K562 (cell line): ENCODE measurements around the gene MLX. TPM values are rescaled to one million over a fixed set of nuclear protein-coding genes. Genes with fewer than 3 reads are reported as not detected.

Experiments
- ATAC-seq: fragments of 200-7000 bp; cut with Tn5 transposase; 3 replicates; pipeline ENCODE4 v1.9.1; 2020; ENCODE audit warnings: moderate library complexity
- BruUV-seq: library from RNA; stranded (reverse); fragments of 400-500 nt; replicated peaks from 2 replicates; lab custom pipeline; 2021; lab: Mats Ljungman, UMichigan
- CTCF ChIA-PET: fragments of 300-600 bp; formaldehyde crosslinking; extraction: SDS; loops from one replicate; lab custom pipeline; 2021; ENCODE audit warnings: low intra/inter-chr PET ratio; lab: Yijun Ruan, JAX
- POLR2A ChIA-PET: fragments of 300-600, 350-650 bp; sonication (Branson Sonifier 250); formaldehyde crosslinking; extraction: SDS; loops from one replicate; lab custom pipeline; 2021; ENCODE audit warnings: antibody characterized with exemption, inconsistent platforms; lab: Yijun Ruan, JAX
- DNase-seq, 4 experiments: peaks; one replicate each; pipeline versions ENCODE4 v3.0.0 to v3.0.0-alpha.2; 2011 to 2018; ENCODE audit warnings: low spot score in 3 of 4, mixed read lengths in 3 of 4; ENCODE audit errors: extremely low read depth in 1 of 4
- FAIRE-seq: peaks from 2 replicates; lab custom pipeline; 2011; peaks lifted over from hg19 to GRCh38; lab: Jason Lieb, UNC
- H2AFZ ChIP-seq: 2 replicates; pipeline ENCODE4 v1.6.0; 2011; ENCODE audit warnings: low read depth, low read length, control low read depth, inconsistent platforms
- H3K27ac ChIP-seq: fragments of 200-600 bp; 3 replicates; pipeline ENCODE4 v1.8.0; 2011; ENCODE audit warnings: low read depth, mild to moderate bottlenecking, control low read depth, inconsistent platforms, low read length, moderate library complexity, mixed read lengths; ENCODE audit errors: extremely low read depth
- H3K27me3 ChIP-seq, 2 experiments: fragments of 300-600 bp in 1 of 2; 2 replicates in 1 of 2; 3 replicates in 1 of 2; pipeline versions ENCODE4 v1.6.0 to v1.8.0; 2011; ENCODE audit warnings: inconsistent platforms in 2 of 2, low read length in 2 of 2, mild to moderate bottlenecking in 1 of 2, mixed read lengths in 1 of 2, moderate library complexity in 1 of 2; ENCODE audit not compliant: control insufficient read depth in 2 of 2, insufficient read depth in 2 of 2
- H3K36me3 ChIP-seq: fragments of 300-600 bp; 3 replicates; pipeline ENCODE4 v1.8.0; 2011; ENCODE audit warnings: mild to moderate bottlenecking, low read length, inconsistent platforms; ENCODE audit not compliant: control insufficient read depth, insufficient read depth
- H3K4me1 ChIP-seq, 2 experiments: fragments of 200-600 bp in 1 of 2; replicated peaks in 1 of 2; 2 replicates in 1 of 2; 3 replicates in 1 of 2; pipeline versions ENCODE4 v1.5.1 to v1.8.0; 2011; ENCODE audit warnings: inconsistent platforms in 2 of 2, low read length in 2 of 2, mild to moderate bottlenecking in 1 of 2, mixed read lengths in 1 of 2, moderate library complexity in 1 of 2; ENCODE audit not compliant: control insufficient read depth in 2 of 2, insufficient read depth in 2 of 2
- H3K4me2 ChIP-seq: 2 replicates; pipeline ENCODE4 v1.6.1; 2011; ENCODE audit warnings: low read length, control low read depth, inconsistent platforms, mixed read lengths; ENCODE audit not compliant: insufficient read depth
- H3K4me3 ChIP-seq: fragments of 200-600 bp; sonication (generic), shearing (Covaris generic); 2 replicates; pipeline ENCODE4 v1.5.1; 2016; ENCODE audit warnings: control low read depth, inconsistent platforms
- H3K79me2 ChIP-seq: fragments of 200-600 bp; 3 replicates; pipeline ENCODE4 v1.8.0; 2011; ENCODE audit warnings: low read length, inconsistent platforms; ENCODE audit not compliant: control insufficient read depth, insufficient read depth
- H3K9ac ChIP-seq, 2 experiments: 2 replicates each; pipeline versions ENCODE4 v1.6.0 to v1.6.1; 2011; ENCODE audit warnings: low read depth in 2 of 2, low read length in 2 of 2, control low read depth in 1 of 2, inconsistent platforms in 1 of 2, mild to moderate bottlenecking in 1 of 2, mixed read lengths in 1 of 2; ENCODE audit not compliant: insufficient read depth in 1 of 2
- H3K9me1 ChIP-seq: one replicate; pipeline ENCODE4 v1.6.0; 2011; ENCODE audit warnings: inconsistent platforms, mild to moderate bottlenecking, low read length, moderate library complexity; ENCODE audit not compliant: control insufficient read depth, insufficient read depth
- H3K9me3 ChIP-seq: replicated peaks from 2 replicates; pipeline ENCODE4 v1.5.1; 2011; ENCODE audit warnings: low read depth, low read length, inconsistent platforms; ENCODE audit not compliant: control insufficient read depth, insufficient read depth
- H4K20me1 ChIP-seq: replicated peaks from 2 replicates; pipeline ENCODE4 v1.6.1; 2011; ENCODE audit warnings: low read length, inconsistent platforms, mixed read lengths; ENCODE audit not compliant: control insufficient read depth, insufficient read depth
- CSDE1 ChIP-seq, 2 experiments: fragments of 450-650 bp; IDR thresholded peaks; 2 replicates each; pipeline ENCODE4 v1.6.1; 2016; ENCODE audit warnings: mild to moderate bottlenecking in 1 of 2
- POLR2AphosphoS5 ChIP-seq: IDR thresholded peaks from 2 replicates; pipeline ENCODE4 v1.6.1; 2011; ENCODE audit warnings: mild to moderate bottlenecking, low read depth, low read length, moderate library complexity; ENCODE audit not compliant: control insufficient read depth, insufficient read depth
- POLR2G ChIP-seq: fragments of 200-400 bp; formaldehyde crosslinking; IDR thresholded peaks from 2 replicates; pipeline ENCODE4 v1.6.1; 2017; ENCODE audit warnings: low read depth, mild to moderate bottlenecking, antibody characterized with exemption, low read length, moderate library complexity
- RBFOX2 ChIP-seq: fragments of 200-400 bp; formaldehyde crosslinking; IDR thresholded peaks from 2 replicates; pipeline ENCODE4 v1.6.1; 2017; ENCODE audit warnings: low read depth, mild to moderate bottlenecking, low read length, moderate library complexity
- SUPT5H ChIP-seq: fragments of 450-650 bp; IDR thresholded peaks from 2 replicates; pipeline ENCODE4 v1.6.1; 2016
- ZNF212 ChIP-seq: fragments of 450-650 bp; formaldehyde crosslinking; IDR thresholded peaks from 2 replicates; pipeline ENCODE4 v1.4.0; 2020; ENCODE audit warnings: mild to moderate bottlenecking
- WGBS: fragments of 100-300 bp; shearing (Covaris generic); methylation state at CpG from one replicate; pipeline ENCODE4 v1.1.6; 2016; ENCODE audit warnings: low coverage, mixed read lengths; ENCODE audit not compliant: insufficient coverage; ENCODE audit errors: missing lambda C conversion rate; 5-methylcytosine and 5-hydroxymethylcytosine counted together
- in situ Hi-C: fragments of 300-500 bp; cut with MboI; formaldehyde crosslinking; loops from 4 replicates; pipeline ENCODE4 v1.15.0; 2018; ENCODE audit warnings: inconsistent platforms, mixed read lengths
- intact Hi-C: fragments of 100-400 bp; cut with micrococcal nuclease; formaldehyde crosslinking; loops from 2 replicates; pipeline ENCODE4 v1.14.2; 2022
- polyA plus RNA-seq, 8 experiments: library from polyadenylated mRNA; depleted of rRNA in 4 of 8; stranded (reverse) in 5 of 8; unstranded in 3 of 8; fragments of >200 nt; fragmentation: Nextera tagmentation in 2 of 8; fragmentation: Illumina TruSeq in 1 of 8; extraction: Ambion mirVana in 2 of 8; extraction: Trizol in 1 of 8; gene quantifications; 2 replicates each; pipeline versions ENCODE4 v1.2.1 to v1.2.3, GENCODE V29; 2011 to 2014; ENCODE audit warnings: inconsistent platforms in 1 of 8, missing spikeins in 1 of 8
- total RNA-seq, 7 experiments: library from RNA; depleted of rRNA in 6 of 7; stranded (reverse); fragments of >200 nt in 6 of 7; fragmentation: Illumina TruSeq in 2 of 7; extraction: Trizol in 2 of 7; gene quantifications; 2 replicates each; pipeline versions ENCODE4 v1.2.1 to v1.2.3, GENCODE V29; 2011 to 2021; ENCODE audit warnings: low replicate concordance in 1 of 7
- TF ChIP-seq, protein P1 (sequence below): fragments of 450-650 bp; IDR thresholded peaks from 2 replicates; pipeline ENCODE4 v1.6.1; 2017; ENCODE audit warnings: mild to moderate bottlenecking, moderate library complexity

Gene MLX
- total and polyA plus RNA-seq, 9 of the 15 experiments (the other 6 are each of a cell fraction or from before 2014, with no cell fraction given) = 42.9 to 100 (median 58.9) TPM

DNA sequence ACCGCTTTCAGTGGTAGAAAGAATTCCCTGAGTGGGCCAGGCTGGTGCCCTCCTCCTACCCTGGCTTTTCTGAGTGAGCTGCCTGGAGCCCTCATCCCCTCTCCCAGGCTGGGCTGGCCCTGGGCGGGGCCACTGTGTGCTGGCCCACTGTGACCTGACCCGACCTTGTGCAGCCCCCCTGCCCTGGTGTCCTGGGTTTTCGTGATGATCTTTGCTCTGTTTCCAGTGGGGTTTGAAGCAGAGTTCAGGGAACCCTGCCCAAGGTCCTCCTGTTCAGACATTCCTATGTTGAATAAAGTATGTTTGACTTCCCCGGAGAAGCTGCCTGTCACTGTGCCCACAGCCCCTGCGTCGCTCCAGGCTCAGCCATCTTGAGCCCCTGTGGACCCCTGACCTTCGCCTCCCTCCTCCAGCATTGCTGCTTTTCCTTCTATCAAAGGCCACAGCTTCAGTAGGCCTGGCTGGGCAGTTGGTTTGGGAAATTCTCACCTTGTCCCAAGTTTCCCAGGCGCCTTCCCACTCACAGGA lies 44.6 kb upstream of the MLX start:
- Histone ChIP-seq H3K4me1 (peaks cover 40 to 63% of the 10 kb centered on the region in 2 experiments), H2AFZ (no peak overlapping the region), H3K9me3 (no peaks in the 10 kb centered on the region), H3K4me3 (no peak overlapping the region), H4K20me1 (no peaks in the 10 kb centered on the region), H3K36me3 (peaks cover 54% of the 10 kb centered on the region), H3K9ac (peak overlapping the region in 1 of 2 experiments; percentile 62; a peak in 1 of 4 replicates), H3K79me2 (peaks cover 8% of the 10 kb centered on the region; the same call in 1 of the 3 replicates), H3K4me2 (no peak overlapping the region), H3K27ac (no peak overlapping the region; the same call in 2 of the 3 replicates), H3K9me1 (peaks cover 7% of the 10 kb centered on the region), H3K27me3 (no peaks in the 10 kb centered on the region)
- in situ Hi-C loops (no loop called here), intact Hi-C loops (no loop called here)
- no peak for FAIRE-seq
- WGBS = 88% methylated on average over 6 of the region's 9 CpGs
- CTCF ChIA-PET = no interaction called here
- no TSS peak for BruUV-seq
- POLR2A ChIA-PET = no interaction called here
- TF ChIP-seq ZNF212 (CRISPR knock-in tag) (no peak), POLR2G (0 out of 2 replicates have a peak, but pooled peaks have one; percentile 13)
- DNase-seq = no peak
- ATAC-seq = no peak

DNA sequence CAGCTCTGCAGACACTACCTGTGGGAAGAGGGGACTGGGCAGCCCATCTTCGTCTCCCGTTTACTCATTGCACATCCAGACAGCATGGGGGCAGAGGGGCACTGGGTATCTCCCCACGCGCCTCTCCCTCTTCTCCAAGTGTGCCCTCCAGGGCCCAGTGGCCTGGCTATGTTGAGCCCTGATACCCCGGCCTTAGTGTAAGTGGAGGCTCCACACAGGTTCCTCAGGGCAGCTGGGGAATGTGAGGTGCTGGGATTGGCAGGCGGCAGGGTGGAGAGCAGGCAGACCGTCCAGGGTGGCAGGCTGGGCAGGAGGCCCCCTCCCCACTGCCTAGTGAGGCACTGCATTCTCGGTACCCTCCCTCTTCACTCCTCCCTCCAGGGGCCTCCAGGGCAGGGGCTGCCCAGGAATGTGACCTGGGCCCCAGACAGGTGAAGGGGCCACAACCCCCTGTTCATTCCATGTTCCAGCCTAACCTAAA lies 44.1 kb upstream of the MLX start:
- intact Hi-C loops = no loop called here
- no peak overlapping the region for H3K4me3 ChIP-seq
- in situ Hi-C loops = no loop called here
- ChIA-PET CTCF (no interaction called here), POLR2A (no interaction called here)
- peaks cover 4% of the 10 kb centered on the region for H3K9me1 ChIP-seq
- peaks cover 50% of the 10 kb centered on the region for H3K36me3 ChIP-seq
- H3K9me3 ChIP-seq = no peaks in the 10 kb centered on the region
- H3K79me2 ChIP-seq = peaks cover 5% of the 10 kb centered on the region; the same call in 1 of the 3 replicates
- no peaks in the 10 kb centered on the region for H3K27me3 ChIP-seq
- no peak for FAIRE-seq
- ATAC-seq = no peak
- WGBS = 96% methylated on average over 6 of the region's 8 CpGs
- H3K4me1 ChIP-seq = peaks cover 40 to 65% of the 10 kb centered on the region in 2 experiments
- H3K27ac ChIP-seq = no peak overlapping the region; the same call in 2 of the 3 replicates
- H4K20me1 ChIP-seq = no peaks in the 10 kb centered on the region
- no peak overlapping the region for H3K4me2 ChIP-seq
- H3K9ac ChIP-seq = peak overlapping the region in 1 of 2 experiments; percentile 84; a peak in 2 of 4 replicates
- H2AFZ ChIP-seq = no peak overlapping the region
- DNase-seq = no peak
- no TSS peak for BruUV-seq
- 0 out of 2 replicates have a peak, but pooled peaks have one; percentile 20 for TF ChIP-seq RBFOX2
- 0 out of 2 replicates have a peak, but pooled peaks have one; percentile 34 for TF ChIP-seq SUPT5H
- TF ChIP-seq POLR2AphosphoS5 = peak; percentile 38; the same call in 1 of the 2 replicates
- TF ChIP-seq POLR2G = peak; percentile 45; the same call in 1 of the 2 replicates
- TF ChIP-seq CSDE1 (IDR thresholded peaks at IDR 0.05) = no peak
- TF ChIP-seq, protein P1, sequence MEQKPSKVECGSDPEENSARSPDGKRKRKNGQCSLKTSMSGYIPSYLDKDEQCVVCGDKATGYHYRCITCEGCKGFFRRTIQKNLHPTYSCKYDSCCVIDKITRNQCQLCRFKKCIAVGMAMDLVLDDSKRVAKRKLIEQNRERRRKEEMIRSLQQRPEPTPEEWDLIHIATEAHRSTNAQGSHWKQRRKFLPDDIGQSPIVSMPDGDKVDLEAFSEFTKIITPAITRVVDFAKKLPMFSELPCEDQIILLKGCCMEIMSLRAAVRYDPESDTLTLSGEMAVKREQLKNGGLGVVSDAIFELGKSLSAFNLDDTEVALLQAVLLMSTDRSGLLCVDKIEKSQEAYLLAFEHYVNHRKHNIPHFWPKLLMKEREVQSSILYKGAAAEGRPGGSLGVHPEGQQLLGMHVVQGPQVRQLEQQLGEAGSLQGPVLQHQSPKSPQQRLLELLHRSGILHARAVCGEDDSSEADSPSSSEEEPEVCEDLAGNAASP = no peak
